Measurements from ENCODE around the gene UBN1.

Gene UBN1

GRCh38 chr16:4866586-4866985, 19.3 kb downstream of the UBN1 start:
- TF ChIP-seq, protein P1, sequence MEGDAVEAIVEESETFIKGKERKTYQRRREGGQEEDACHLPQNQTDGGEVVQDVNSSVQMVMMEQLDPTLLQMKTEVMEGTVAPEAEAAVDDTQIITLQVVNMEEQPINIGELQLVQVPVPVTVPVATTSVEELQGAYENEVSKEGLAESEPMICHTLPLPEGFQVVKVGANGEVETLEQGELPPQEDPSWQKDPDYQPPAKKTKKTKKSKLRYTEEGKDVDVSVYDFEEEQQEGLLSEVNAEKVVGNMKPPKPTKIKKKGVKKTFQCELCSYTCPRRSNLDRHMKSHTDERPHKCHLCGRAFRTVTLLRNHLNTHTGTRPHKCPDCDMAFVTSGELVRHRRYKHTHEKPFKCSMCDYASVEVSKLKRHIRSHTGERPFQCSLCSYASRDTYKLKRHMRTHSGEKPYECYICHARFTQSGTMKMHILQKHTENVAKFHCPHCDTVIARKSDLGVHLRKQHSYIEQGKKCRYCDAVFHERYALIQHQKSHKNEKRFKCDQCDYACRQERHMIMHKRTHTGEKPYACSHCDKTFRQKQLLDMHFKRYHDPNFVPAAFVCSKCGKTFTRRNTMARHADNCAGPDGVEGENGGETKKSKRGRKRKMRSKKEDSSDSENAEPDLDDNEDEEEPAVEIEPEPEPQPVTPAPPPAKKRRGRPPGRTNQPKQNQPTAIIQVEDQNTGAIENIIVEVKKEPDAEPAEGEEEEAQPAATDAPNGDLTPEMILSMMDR (IDR thresholded peaks at IDR 0.05; ENCODE audit: insufficient read depth, low read depth, low read length, missing control alignments): no peak
- no peak for DNase-seq (ENCODE audit: low read depth)
- no peak overlapping the region for H3K4me3 ChIP-seq (ENCODE audit: low read depth, low read length)

- no peak overlapping the region for H3K4me3 ChIP-seq (ENCODE audit: low read depth, low read length)
- no peak for DNase-seq (ENCODE audit: low read depth)
- TF ChIP-seq, protein P1 (IDR thresholded peaks at IDR 0.05; ENCODE audit: insufficient read depth, low read depth, low read length, missing control alignments): no peak
These were observed 20.7 kb downstream of the UBN1 start for GRCh38 chr16:4868026-4868425.

GRCh38 chr16:4868535-4868934, 21.3 kb downstream of the UBN1 start:
- no peak for DNase-seq (ENCODE audit: low read depth)
- H3K4me3 ChIP-seq (ENCODE audit: low read depth, low read length): no peak overlapping the region
- TF ChIP-seq, protein P1 (IDR thresholded peaks at IDR 0.05; ENCODE audit: insufficient read depth, low read depth, low read length, missing control alignments): no peak

DNA sequence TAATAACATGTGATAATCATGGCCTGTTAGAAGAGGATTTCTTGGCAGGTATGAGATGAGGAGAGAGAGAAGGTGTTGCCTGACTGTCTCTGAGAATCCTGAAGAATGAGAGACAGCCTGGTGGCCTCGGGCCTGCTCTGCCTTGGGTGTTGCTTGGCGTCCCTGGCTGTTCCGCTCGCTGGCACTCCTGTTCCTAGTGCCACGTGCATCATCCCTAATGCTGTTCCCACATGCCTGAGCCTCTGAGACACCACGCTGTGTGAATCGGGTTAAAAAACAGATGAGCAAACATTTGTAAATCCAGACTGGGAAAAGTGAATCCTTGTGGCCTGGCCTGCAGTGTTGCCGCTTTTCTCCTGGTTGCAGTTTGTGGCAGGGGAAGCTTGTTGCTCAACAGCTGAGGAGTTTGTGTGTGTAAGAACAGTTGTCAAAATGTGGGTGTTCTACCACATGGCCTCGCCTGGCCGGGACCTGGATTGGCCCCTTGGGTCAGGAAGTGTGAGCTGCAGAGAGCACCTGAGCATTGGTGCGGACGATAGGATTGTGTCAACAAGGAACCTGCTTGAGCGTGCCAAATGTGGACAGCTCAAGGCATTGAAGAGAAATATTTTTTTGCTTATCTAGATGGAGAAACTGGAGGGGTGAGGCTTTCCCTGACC, 22.0 kb downstream of the UBN1 start:
- TF ChIP-seq, protein P1 (IDR thresholded peaks at IDR 0.05; ENCODE audit: insufficient read depth, low read depth, low read length, missing control alignments): no peak
- no peak overlapping the region for H3K4me3 ChIP-seq (ENCODE audit: low read depth, low read length)
- no peak for DNase-seq (ENCODE audit: low read depth)

- TF ChIP-seq, protein P1 (IDR thresholded peaks at IDR 0.05; ENCODE audit: insufficient read depth, low read depth, low read length, missing control alignments): no peak
- H3K4me3 ChIP-seq (ENCODE audit: low read depth, low read length): no peak overlapping the region
- no peak for DNase-seq (ENCODE audit: low read depth)
These were observed 22.9 kb downstream of the UBN1 start for GRCh38 chr16:4870138-4870671.

GRCh38 chr16:4871071-4871470, 23.8 kb downstream of the UBN1 start:
- H3K4me3 ChIP-seq (ENCODE audit: low read depth, low read length): no peak overlapping the region
- TF ChIP-seq, protein P1 (IDR thresholded peaks at IDR 0.05; ENCODE audit: insufficient read depth, low read depth, low read length, missing control alignments): no peak
- DNase-seq (ENCODE audit: low read depth): no peak

DNA sequence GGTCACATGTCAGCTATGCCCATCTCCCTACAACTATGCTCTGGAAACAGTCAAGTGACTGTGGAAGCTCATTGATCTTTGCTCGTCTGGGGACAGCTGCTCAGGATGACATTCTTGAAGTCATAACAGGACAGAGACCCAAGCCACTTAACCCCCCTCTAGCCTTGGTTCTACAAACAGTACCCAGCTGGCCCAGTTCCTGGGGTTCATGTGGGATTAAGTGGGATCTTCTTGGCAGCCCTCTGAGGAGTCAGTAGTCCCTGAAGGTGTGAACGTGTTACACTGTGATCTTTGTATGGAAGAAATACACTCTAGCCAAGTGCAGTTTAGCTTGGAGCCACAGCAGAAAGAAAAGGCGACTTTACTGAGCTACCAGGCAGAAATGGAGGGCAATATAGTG, 25.8 kb downstream of the UBN1 start:
- TF ChIP-seq, protein P1 (IDR thresholded peaks at IDR 0.05; ENCODE audit: insufficient read depth, low read depth, low read length, missing control alignments): no peak
- DNase-seq (ENCODE audit: low read depth): no peak
- no peak overlapping the region for H3K4me3 ChIP-seq (ENCODE audit: low read depth, low read length)

Data from GM12865 (cell line).